NCI-H146 treated with DMSO at 0.1 percent for 48 hours (cell line): Measurements from ENCODE around the gene ACD.
"Not testable (repeated sequence)": the region's sequence is repeated elsewhere in the genome, so short reads cannot be mapped to it uniquely, and the experiment has no call there.

Experiments
- DNase-seq: peaks from one replicate; lab custom pipeline; 2025; ENCODE audit not compliant: unreplicated experiment; lab: John Stamatoyannopoulos, UW

The ACD gene

DNA sequence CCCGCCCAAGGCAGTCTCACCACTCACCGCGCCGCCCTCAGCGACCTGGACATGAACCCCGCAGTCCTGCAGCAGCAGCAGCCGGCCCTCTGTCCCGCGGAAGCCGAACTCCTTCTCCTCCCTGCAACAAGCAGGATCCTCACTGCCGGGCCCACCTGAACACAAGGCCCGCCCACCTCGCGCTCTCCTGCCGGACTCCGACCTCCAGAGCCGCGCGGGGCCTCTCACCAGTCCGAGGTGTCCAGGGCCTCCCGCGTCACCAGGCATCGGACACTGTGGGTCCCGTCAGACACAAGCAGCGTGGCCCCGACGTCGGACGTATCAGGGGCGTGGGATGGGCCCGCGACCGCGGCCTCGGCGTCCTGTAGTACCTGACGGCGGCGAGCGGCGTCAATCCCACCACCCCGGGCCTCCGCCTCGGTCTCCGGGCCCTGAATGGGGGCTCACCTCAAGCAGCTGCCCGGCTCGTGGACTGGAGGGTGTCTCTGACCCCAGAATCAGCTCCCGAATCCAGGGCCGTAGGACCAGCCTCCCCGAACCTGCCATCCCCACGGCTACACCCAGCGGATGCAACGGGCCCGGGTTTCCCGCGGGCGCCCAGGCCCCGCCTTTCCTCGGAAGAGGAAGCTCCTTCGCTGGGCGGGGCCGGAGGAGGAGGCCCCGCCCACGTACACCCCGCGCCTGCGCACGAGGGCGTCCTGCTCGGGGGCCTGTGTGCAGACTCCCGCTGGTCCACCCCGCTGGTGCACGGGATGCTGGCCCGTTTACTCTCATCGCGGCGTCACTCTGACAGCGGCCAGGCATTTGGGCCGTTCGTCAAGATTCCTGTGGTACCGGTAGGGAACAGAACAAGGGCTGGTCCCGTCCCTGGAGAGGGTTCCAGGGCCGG is at the start of gene ACD:
ACD (minus strand) TSS at position 586 of the 889 bp plus-strand sequence; CDS start at position 546, 40 bp downstream.
- DNase-seq: peak; percentile 57

DNA sequence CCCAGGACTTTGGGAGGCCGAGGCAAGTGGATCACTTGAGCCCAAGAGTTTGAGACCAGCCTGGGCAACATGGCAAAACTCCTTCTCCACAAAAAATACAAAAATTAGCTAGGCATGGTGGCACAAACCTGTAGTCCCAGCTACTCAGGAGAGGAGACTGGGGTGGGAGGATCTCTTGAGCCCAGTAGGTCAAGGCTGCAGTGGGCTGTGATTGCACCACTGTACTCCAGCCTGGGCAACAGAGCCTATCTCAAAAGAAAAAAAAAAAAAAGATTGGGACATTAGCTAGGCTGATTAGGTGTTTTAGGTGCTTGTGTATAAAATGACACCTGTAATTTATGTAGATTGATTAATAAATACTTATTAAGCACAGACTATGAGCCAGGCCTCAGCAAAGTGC is 49.0 kb upstream of the ACD start:
- no peak for DNase-seq

DNA sequence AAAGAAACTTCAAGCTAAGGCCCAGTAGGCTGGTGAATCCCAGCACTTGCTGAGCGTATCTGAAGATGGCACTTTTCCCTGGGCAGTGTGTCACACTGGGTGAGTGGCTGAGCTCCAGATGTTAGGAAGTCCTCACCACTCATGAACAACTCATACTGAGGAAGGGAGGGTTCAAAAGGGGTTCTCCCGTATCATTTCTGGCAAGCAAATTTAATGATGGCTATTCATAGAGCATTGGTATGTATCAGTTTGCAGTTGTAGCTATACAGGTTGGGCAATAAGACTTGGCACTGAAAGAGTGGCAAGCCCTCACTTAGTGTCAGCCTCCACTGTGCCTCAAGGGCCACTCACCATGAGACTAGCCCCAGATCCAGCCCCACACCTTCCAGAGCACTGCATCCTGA is 48.3 kb upstream of the ACD start:
- no peak for DNase-seq

DNA sequence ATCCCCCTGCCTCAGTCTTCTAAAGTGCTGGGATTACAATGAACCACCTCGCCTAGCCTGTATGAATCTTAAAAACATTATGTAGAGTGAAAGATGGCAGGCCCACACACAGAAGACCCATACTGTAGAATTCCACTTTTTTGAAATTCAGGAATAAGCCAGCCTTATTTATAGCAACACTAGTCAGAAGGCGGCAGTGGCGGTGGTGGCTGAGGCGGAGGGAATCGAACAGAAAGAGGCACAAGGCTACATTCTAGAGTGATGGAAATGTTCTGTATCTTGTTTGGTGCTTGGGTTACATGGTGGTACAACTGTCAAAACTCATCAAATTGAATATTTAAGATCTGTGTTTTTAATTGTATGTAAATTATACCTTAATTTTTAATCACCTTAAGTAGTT is 47.7 kb upstream of the ACD start:
- DNase-seq: no peak

DNA sequence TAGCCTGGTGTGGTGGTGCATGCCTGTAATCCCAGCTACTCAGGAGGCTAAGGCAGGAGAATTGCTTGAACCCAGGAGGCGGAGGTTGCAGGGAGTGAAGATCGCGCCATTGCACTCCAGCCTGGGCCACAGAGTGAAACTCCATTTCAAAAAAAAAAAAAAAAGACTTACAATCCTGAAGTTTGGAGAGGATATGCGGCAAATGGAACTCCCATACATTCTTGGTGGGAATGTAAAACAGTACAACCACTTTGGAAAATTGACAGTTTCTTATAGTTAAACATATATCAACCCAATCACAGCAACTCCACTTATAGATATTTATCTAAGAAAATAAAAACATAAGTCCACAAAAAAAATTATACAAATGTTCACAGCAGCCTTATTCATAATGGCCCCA is 47.1 kb upstream of the ACD start:
- no peak for DNase-seq

DNA sequence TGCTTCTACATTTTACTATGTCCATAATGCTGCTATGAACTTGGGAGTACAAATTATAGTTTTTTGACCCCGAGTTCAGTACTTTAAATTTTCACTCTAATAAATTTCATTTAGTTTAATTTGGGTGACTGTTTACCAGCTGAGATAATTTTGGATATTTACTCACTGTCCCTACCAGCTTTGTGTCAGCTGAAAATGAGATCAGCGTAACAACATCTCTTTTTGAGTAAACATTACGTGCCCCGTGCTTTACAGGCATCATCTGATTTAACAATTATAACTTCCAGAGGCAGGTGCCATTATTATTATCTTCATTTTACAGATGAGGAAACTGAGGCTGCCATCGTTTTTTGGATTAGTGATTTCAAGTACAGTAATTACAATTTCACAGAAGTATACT is 44.0 kb upstream of the ACD start:
- DNase-seq: no peak

DNA sequence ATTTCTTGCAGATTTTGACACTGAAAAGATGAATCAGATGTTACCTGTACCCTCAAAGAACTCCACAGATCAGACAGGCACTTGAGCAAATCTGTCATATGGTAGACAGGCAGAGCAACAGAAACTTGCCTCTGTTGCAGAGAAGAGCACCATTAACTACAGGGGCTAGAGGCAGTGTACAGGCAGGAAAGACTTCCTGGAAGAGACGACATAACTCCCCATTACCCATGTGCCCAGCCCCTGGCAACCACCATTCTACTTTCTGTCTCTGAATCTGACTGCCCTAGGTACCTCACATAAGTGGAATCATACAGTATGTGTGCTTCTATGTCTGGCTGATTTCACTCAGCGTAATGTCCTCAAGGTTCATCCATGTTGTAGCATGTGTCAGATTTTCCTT is 43.6 kb upstream of the ACD start:
- no peak for DNase-seq

DNA sequence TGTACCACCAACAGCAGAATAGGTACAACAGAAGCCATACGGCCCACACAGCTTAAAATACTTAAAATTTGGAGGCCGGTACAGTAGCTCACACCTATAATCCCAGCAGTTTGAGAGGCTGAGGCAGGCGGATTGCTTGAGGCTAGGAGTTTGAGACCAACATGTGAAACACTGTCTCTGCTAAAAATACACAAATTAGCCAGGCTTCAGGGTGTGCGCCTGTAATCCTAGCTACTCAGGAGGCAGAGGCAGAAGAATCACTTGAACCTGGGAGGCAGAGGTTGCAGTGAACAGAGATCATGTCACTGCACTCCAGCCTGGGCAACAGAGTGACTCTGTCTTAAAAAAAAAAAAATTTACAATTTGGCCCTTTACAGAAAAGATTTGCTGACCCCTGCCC is 42.1 kb upstream of the ACD start:
- no peak for DNase-seq

DNA sequence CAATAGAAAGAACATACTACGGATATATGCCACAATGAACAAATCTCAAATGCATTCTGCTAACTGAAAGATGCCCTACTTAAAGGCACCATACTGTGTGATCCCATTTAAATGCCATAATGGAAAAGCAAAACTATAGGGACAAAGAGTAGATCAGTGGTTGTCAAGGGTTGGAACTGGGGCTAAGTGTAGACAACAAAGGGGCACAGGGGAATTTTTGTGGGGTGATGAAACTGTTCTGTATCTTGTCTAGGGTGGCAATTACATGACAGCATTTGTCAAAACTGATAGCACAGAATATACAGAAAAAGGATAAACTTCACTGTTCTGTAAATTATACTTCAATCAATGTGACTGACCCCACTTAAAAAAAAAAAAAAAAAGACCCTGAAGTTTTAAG is 41.4 kb upstream of the ACD start:
- DNase-seq: no peak

DNA sequence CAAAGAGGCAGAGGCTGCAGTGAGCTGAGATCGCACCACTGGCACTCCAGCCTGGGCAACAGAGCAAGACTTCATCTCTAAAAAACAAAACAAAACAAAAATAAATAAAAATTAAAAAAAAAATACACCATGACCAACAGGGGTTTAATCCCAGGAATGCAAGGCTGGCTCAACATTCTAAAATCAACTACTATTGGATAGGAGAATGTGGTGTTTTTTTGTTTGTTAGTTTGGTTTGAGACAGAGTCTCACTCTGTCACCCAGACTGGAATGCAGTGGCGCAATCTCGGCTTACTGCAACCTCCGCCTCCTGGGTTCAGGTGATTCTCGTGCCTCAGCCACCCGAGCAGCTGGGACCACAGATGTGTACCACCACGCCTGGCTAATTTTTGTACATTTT is 39.2 kb upstream of the ACD start:
- DNase-seq: no peak

DNA sequence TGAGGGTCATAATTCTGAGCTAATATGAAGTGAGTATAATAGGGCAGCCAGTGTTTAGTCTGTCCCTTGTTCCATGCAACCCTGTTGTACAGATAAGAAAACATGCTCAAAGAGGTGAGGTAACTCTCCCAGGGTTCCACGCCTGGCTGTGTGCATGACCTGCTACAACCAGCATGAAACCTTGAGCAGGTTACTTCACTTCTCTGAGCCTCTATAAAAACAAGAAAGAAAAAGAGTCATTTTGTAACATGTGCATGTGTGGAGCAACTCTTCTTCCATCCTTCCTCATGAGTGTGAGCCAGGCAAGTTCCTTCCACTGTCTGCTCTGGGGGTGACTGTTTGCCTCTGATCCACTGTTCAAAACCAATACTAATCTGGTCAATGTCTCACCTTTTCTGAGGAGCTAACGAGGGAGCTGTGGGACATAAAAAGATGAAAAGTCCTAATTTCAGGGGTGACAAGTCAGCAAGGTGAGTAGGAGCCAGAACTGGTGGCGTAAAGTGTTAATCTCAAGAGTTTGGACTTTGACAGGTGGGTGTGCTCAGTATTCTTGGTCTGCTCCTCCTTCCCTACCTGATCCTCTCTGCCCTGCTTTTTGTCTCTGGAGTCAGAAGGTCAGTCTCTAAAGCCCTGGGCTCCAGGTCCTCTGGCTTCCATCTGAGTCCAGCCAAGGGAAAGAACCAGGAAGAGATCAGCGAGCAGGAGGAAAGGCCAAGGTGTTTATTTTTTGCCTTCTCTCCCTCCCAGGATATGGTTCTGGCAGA is 37.5 kb upstream of the ACD start:
- DNase-seq: no peak

DNA sequence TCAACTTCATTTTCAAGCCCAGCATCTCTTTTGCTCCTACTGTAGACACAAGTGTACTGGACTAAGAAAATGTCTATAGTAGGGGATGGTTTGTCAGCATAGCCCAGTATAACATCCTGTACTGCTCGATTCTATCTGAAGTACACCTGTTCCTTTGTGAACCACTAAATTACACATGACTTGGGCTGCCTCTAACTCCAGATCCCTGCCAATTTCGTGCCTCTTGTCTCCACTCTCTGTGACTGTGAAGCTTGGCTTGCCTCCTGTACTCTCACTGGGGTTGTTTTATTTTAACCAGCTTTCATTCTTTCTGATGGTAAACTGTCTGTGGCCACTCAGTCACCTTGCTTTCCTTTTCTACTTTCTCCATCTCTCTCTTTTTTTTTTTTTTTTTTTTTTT is 34.6 kb upstream of the ACD start:
- no peak for DNase-seq

DNA sequence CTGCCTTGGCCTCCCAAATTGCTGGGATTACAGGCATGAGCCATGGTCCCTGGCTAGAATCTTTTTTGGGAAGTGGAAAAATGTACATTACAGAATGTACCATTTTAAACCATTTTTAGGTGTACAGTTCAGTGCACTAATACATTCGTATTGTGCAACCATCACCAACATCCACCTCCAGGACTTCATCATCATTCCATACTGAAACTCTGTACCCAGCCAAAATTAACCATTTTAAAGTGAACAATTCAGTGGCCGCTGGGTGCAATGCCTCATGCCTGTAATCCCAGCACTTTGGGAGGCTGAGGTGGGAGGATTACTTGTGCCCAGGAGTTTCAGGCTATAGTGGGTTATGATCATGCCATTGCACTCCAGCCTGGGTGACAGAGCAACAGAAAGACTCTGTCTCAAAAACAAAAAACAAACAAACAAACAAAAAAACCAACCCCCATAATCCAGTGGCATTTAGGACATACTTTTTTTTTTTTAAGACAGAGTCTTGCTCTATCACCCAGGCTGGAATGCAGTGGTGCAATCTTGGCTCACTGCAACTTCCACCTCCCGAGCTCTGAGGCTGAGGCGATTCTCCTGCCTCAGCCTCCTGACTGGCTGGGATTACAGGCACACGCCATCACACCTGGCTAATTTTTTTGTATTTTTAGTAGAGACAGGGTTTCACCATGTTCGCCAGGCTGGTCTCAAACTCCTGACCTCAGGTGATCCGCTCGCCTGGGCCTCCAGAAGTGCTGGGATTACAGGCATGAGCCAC is 33.6 kb upstream of the ACD start:
- DNase-seq: not testable (repeated sequence)

DNA sequence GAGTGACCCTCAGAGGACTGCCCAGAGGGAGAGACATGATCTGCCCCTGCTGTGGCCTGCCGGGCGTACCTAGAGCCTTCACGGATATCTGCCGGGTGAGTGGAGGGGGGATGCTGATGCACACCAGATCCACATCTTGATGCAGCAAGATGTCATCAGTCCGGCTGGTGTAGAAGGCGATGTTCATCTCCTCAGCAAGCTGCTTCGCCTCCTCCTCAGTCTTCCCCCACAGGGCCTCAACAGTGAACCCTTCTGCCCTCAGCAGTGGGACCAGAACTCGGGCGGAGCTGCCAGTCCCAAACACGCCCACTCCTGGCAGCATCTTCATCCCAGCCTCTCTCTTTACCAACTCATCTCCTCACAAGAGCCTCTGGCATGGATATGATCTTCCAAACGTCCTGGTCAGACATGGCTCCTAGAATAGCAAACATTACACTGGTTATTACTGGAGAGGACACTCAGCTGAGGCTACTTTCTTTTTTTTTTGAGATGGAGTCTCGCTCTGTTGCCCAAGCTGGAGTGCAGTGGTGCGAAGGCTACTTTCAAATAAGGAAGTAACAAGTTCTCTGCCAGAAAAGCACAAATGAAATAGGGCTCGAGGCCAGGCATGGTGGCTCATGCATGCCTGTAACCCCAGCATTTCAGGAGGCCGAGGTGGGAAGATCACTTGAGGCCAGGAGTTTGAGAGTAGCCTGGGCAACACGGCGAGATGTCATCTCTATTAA is 25.5 kb upstream of the ACD start:
- DNase-seq: no peak

DNA sequence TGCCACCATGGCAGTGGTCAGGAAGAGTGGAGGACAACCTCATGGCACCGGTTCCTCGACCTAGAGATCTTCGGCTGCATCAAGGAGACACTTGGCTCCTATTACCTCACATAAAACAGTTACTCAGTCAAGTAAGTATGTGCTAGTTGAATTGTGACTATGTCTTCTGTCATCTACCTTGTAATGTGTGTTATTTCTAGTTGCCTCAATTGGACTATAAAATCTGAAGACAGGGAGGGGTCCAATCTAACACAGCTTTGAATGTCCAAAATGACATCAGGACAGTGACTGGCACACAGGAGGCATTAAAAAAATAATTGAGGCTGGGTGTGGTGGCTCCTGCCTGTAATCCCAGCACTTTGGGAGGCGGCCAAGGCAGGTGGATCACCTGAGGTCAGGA is 23.7 kb upstream of the ACD start:
- no peak for DNase-seq

DNA sequence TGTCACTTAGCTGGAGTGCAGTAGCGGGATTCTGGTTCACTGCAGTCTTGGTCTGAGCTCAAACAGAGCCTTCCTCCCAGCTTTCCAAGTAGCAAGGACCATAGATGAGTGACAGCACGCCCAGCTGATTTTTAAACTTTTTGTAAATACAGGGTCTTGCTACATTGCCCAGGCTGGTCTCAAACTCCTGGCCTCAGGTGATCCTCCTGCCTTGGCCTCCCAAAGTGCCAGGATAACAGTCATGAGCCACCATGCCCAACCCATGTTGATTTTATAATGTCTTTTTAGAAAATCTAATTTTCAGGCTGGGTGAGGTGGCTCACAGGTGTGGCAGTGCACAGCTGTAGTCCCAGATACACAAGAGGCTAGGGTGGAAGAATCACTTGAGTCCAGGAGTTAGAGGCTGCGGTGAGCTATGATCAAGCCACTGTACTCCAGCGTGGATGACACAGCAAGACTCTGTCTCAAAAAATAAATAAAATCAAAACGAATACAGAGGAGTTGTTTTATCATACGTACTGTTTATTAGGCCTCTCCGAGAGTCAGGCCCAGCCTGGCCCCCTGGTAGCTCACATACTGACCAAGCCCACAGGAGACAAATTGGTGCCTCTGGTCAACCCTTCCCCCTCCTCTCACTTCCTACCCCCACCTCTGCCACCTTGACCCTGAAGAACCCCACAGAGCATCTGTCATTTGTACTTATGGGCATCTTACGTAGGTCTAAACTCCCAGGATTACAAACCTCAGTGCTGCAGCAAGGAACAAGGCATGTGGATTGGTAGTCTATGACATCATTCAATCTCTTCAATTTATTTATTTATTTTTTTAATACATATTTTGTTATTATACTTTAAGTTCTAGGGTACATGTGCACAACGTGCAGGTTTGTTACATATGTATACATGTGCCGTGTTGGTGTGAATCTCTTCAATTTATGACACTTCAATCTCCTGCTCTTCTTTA is 20.2 kb upstream of the ACD start:
- DNase-seq: no peak

DNA sequence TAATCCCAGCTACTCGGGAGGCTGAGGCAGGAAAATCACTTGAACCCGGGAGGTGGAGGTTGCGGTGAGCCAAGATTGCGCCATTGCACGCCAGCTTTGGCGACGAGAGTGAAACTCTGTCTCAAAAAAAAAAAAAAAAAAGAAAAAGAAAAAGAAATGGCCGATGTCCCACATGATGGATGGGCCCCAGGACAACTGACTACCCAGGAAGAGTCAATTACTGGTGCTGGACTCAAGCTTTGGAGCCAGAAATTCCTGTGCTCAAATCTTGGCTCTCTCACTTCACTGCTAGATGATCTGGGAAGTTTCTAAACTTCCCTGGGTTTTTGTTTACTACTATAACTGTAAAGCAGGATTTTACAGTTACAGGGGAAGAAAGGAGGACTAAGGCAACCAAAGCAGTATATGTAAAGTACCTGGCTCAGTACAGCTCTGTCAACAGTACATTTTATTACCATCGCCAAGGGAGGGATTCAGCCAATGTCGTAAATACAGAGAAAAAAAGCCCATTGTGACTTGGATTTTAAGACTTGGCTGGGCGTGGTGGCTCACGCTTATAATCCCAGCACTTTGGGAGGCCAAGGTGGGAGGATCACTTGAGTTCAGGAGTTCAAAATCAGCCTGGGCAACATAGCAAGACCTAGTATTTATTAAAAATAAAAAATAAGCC is 18.4 kb upstream of the ACD start:
- DNase-seq: no peak

DNA sequence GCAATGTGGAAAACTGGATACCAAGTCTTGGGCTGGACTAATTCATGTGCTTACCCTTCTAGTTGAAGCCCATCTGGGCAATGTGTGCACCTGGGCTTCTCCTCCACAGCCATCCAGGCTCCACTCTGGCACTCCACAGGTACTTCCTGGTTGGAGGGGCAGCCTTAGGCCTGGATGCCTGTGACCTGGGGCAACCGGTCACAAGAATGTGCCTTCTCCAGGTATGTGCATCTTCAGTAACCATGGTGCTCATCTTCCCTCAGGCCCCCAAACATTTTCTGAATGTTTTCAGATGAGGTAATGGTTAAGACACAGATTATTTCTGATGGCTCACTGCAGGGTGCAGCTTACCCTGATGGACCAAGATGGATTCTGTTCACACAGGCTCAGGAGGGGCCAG is 17.7 kb upstream of the ACD start:
- no peak for DNase-seq

DNA sequence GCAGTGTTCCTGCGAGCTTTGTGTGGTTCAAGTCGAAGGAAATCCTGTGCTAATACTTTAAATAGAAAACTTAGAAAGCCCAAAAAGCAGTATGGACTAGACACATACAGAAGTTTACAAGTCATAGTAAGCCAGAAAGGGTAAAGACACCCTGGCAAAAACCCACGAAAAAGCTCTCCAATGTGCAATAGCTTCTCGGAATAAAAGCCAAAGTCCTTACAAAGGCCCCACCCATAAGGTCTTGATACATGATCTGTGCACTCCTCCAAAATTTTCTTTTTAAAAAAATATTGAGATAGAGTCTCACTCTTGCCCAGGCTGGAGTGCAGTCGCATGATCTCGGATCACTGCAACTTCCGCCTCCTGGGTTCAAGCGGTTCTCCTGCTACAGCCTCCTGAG is 16.9 kb upstream of the ACD start:
- DNase-seq: no peak
